Gastroesophageal sphincter (tissue), 4 donors: ENCODE data around the gene GP1BB. TPM values are rescaled to one million over a fixed set of nuclear protein-coding genes. Genes with fewer than 3 reads are reported as not detected.

ENCODE experiments used
- ATAC-seq: fragments of 150-250 bp; one replicate; pipeline ENCODE4 v1.9.1; 2016; ENCODE audit warnings: mild to moderate bottlenecking, moderate library complexity
- H3K27ac ChIP-seq, 4 donors: fragments of 200-600 bp; sonication (generic) in 3 of 4; 1 replicate in 3 of 4; 2 replicates in 1 of 4; pipeline ENCODE4 v1.5.1; 2016 to 2019
- H3K27me3 ChIP-seq: fragments of 200-600 bp; sonication (generic); one replicate; pipeline ENCODE4 v1.5.1; 2019
- H3K36me3 ChIP-seq, 2 donors: fragments of 200-600 bp; sonication (generic); one replicate each; pipeline ENCODE4 v1.5.1; 2019; ENCODE audit warnings: control low read depth in 1 of 2
- H3K4me1 ChIP-seq, 3 donors: fragments of 200-600 bp; sonication (generic); 1 replicate in 2 of 3; 2 replicates in 1 of 3; pipeline ENCODE4 v1.5.1; 2016 to 2019; ENCODE audit warnings: control low read depth in 2 of 3
- H3K4me3 ChIP-seq, 2 donors: fragments of 200-600 bp; sonication (generic); one replicate each; pipeline ENCODE4 v1.5.1; 2019; ENCODE audit warnings: mild to moderate bottlenecking in 1 of 2, moderate library complexity in 1 of 2
- H3K9me3 ChIP-seq, 3 donors: fragments of 200-600 bp; sonication (generic); one replicate each; pipeline ENCODE4 v1.5.1; 2017 to 2019; ENCODE audit warnings: control low read depth in 2 of 3
- EP300 ChIP-seq: sonication (generic); formaldehyde crosslinking; IDR thresholded peaks from one replicate; pipeline ENCODE4 v1.6.1; 2017; ENCODE audit warnings: antibody characterized with exemption, mild to moderate bottlenecking
- POLR2A ChIP-seq, 2 donors: fragments of 450-650 bp; IDR thresholded peaks; one replicate each; pipeline ENCODE4 v1.6.1; 2017; ENCODE audit warnings: antibody characterized with exemption in 2 of 2, mild to moderate bottlenecking in 2 of 2, moderate library complexity in 1 of 2
- POLR2AphosphoS5 ChIP-seq: sonication (generic); formaldehyde crosslinking; IDR thresholded peaks from one replicate; pipeline ENCODE4 v1.6.1; 2017; ENCODE audit warnings: antibody characterized with exemption
- WGBS, 2 donors: methylation state at CpG; one replicate each; pipeline ENCODE4 v1.1.5; 2018; ENCODE audit warnings: low coverage in 1 of 2; 5-methylcytosine and 5-hydroxymethylcytosine counted together
- total RNA-seq, 4 donors: library from RNA; depleted of rRNA; stranded (reverse); fragments of >200 nt; gene quantifications; one replicate each; pipeline ENCODE4 v1.1.0, GENCODE V29; 2016
- TF ChIP-seq, protein P1 (sequence below), 4 experiments: fragments of 200-600 bp in 2 of 4; fragments of 450-650 bp in 2 of 4; sonication (generic) in 1 of 4; IDR thresholded peaks; one replicate each; pipeline ENCODE4 v1.5.1; 2017 to 2019; ENCODE audit warnings: antibody characterized with exemption in 4 of 4, mild to moderate bottlenecking in 2 of 4, moderate library complexity in 2 of 4

The GP1BB gene
- total RNA-seq, 4 donors from 2014 or later = 2.0 to 12.5 (median 5.6) TPM

DNA sequence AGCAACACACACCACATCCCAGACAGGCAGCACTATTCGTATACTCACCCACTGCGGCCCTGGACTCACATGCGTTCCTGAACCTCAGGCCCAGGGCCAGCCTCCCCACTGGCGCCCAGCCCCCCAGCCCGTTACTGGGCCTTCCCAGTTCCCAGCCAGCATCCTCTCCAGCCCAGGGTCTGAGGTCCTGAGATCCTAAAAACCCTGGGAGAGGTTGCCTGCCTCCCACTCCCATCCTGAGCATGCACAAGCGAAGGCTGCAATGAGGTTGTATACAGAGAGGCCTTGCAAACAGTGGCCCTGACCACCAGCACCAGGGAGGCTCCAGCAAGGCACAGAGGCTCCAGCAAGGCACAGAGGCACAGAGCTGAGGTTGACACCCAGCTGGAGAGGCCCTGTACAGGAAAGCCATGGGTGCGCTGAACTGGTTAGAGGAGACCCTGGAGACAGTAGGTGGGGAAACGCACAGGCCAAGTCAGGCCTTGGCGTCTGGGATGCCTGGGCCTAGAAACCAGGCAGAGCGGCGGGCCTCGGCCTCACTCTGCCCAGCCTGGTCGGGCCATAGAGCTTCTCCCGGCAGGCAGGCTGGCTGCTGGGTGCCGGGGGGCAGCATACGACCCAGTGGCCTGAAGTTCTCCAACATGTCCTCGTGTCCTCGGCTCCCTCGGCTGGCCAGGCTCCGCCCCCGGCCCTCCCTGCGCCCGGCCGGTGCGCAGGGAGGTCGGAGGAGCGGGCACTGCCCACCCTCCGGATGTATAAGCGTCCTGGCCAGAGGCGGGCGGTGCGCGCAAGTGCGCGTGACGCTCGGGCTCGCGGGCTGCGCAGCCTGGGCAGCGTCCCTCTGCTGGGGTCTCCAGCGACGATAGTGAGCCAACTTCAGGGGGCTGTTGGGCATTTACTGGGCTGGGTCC is 34.9 kb downstream of the GP1BB start:
- Histone ChIP-seq H3K27ac (no peak overlapping the region), H3K4me3 (peak overlapping the region in 1 of 2 donors; percentile 37), H3K9me3 (no peaks in the 10 kb centered on the region), H3K4me1 (peaks cover 0 to 58% (median 23%) of the 10 kb centered on the region in 3 donors), H3K36me3 (no peaks in the 10 kb centered on the region), H3K27me3 (peaks cover 95% of the 10 kb centered on the region)
- no peak for ATAC-seq
- WGBS, 2 donors = 83 to 100% methylated on average over 1 to 2 of the region's 43 CpGs
- TF ChIP-seq EP300 (no peak), POLR2AphosphoS5 (no peak), POLR2A (IDR thresholded peaks at IDR 0.05) (no peak)
- TF ChIP-seq, protein P1, sequence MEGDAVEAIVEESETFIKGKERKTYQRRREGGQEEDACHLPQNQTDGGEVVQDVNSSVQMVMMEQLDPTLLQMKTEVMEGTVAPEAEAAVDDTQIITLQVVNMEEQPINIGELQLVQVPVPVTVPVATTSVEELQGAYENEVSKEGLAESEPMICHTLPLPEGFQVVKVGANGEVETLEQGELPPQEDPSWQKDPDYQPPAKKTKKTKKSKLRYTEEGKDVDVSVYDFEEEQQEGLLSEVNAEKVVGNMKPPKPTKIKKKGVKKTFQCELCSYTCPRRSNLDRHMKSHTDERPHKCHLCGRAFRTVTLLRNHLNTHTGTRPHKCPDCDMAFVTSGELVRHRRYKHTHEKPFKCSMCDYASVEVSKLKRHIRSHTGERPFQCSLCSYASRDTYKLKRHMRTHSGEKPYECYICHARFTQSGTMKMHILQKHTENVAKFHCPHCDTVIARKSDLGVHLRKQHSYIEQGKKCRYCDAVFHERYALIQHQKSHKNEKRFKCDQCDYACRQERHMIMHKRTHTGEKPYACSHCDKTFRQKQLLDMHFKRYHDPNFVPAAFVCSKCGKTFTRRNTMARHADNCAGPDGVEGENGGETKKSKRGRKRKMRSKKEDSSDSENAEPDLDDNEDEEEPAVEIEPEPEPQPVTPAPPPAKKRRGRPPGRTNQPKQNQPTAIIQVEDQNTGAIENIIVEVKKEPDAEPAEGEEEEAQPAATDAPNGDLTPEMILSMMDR (IDR thresholded peaks at IDR 0.05) = no peak

DNA sequence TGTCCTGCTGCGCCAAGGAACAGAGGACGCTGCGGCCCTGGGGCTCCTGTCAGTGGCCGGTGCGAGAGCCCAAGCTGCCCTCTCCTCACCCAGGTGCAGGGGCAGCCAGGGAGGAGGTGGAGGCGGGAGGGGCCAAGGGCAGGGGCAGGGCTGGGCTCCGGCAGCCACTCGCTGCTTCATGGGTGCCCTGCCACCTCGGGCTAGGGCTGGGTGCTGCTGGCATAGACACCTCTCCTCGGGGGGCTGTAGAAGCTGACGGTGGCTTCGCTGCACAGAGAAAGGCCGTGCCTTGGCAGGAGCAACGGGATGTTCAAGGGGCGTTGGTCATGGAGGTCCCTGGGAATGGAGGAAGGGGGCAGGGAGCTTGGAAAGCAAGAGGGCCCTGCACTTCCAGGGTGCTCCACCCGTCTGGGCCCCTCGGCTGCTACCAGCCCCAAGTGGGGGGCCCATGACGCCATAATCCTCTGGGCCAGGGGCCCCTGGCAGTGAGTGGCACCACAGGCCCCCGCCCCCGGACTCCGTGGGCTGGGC is 35.6 kb downstream of the GP1BB start:
- Histone ChIP-seq H3K27me3 (peaks cover 95% of the 10 kb centered on the region), H3K9me3 (no peaks in the 10 kb centered on the region), H3K27ac (no peak overlapping the region), H3K36me3 (no peaks in the 10 kb centered on the region), H3K4me3 (peak overlapping the region in 1 of 2 donors; percentile 37), H3K4me1 (peaks cover 0 to 58% (median 23%) of the 10 kb centered on the region in 3 donors)
- TF ChIP-seq EP300 = no peak
- TF ChIP-seq, protein P1 (IDR thresholded peaks at IDR 0.05) = no peak
- no peak for TF ChIP-seq POLR2A (IDR thresholded peaks at IDR 0.05)
- TF ChIP-seq POLR2AphosphoS5 = no peak
- no peak for ATAC-seq
- no CpG with 5 or more reads among the region's 21 CpGs for WGBS, 2 donors

- Histone ChIP-seq H3K27me3 (peaks cover 95% of the 10 kb centered on the region), H3K4me3 (peak overlapping the region in 1 of 2 donors; percentile 37), H3K4me1 (peaks cover 0 to 57% (median 23%) of the 10 kb centered on the region in 3 donors), H3K9me3 (no peaks in the 10 kb centered on the region), H3K27ac (no peak overlapping the region), H3K36me3 (no peaks in the 10 kb centered on the region)
- ATAC-seq = no peak
- TF ChIP-seq, protein P1 (IDR thresholded peaks at IDR 0.05) = no peak
- no peak for TF ChIP-seq POLR2AphosphoS5
- 7 to 15% methylated on average over 5 of the region's 43 CpGs for WGBS, 2 donors
Observed at GRCh38 chr22:19759427-19760057, 36.2 kb downstream of the GP1BB start.

- H3K9me3 ChIP-seq = no peaks in the 10 kb centered on the region
- no peaks in the 10 kb centered on the region for H3K36me3 ChIP-seq
- H3K27ac ChIP-seq = no peak within 1 kb of the TSS
- peak within 1 kb of the TSS in 1 of 2 donors; percentile 37 for H3K4me3 ChIP-seq
- TF ChIP-seq POLR2AphosphoS5 = no peak
- TF ChIP-seq, protein P1 (IDR thresholded peaks at IDR 0.05) = no peak
- TF ChIP-seq EP300 = no peak
- no peak for TF ChIP-seq POLR2A (IDR thresholded peaks at IDR 0.05)
- no peak for ATAC-seq
- WGBS, 2 donors = 9 to 15% methylated on average over 7 to 20 of the region's 79 CpGs
- H3K27me3 ChIP-seq = peaks cover 95% of the 10 kb centered on the region
- peaks cover 0 to 52% (median 20%) of the 10 kb centered on the region in 3 donors for H3K4me1 ChIP-seq
Observed at GRCh38 chr22:19760058-19760950, 37.0 kb downstream of the GP1BB start, which contains the start of gene TBX1. TBX1 (plus strand) TSS chr22:19760778; CDS start chr22:19760844, 66 bp downstream.
